ENCODE measurements around the gene IQGAP1. TPM values are rescaled to one million over a fixed set of nuclear protein-coding genes. Genes with fewer than 3 reads are reported as not detected.
"Not testable (repeated sequence)": the region's sequence is repeated elsewhere in the genome, so short reads cannot be mapped to it uniquely, and the experiment has no call there.

IQGAP1 gene, protein sequence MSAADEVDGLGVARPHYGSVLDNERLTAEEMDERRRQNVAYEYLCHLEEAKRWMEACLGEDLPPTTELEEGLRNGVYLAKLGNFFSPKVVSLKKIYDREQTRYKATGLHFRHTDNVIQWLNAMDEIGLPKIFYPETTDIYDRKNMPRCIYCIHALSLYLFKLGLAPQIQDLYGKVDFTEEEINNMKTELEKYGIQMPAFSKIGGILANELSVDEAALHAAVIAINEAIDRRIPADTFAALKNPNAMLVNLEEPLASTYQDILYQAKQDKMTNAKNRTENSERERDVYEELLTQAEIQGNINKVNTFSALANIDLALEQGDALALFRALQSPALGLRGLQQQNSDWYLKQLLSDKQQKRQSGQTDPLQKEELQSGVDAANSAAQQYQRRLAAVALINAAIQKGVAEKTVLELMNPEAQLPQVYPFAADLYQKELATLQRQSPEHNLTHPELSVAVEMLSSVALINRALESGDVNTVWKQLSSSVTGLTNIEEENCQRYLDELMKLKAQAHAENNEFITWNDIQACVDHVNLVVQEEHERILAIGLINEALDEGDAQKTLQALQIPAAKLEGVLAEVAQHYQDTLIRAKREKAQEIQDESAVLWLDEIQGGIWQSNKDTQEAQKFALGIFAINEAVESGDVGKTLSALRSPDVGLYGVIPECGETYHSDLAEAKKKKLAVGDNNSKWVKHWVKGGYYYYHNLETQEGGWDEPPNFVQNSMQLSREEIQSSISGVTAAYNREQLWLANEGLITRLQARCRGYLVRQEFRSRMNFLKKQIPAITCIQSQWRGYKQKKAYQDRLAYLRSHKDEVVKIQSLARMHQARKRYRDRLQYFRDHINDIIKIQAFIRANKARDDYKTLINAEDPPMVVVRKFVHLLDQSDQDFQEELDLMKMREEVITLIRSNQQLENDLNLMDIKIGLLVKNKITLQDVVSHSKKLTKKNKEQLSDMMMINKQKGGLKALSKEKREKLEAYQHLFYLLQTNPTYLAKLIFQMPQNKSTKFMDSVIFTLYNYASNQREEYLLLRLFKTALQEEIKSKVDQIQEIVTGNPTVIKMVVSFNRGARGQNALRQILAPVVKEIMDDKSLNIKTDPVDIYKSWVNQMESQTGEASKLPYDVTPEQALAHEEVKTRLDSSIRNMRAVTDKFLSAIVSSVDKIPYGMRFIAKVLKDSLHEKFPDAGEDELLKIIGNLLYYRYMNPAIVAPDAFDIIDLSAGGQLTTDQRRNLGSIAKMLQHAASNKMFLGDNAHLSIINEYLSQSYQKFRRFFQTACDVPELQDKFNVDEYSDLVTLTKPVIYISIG (N-terminal part only)
- polyA plus RNA-seq = 10 to 100 TPM; 43.6 to 75.2 (median 54.3) TPM

- WGBS, 3 donors = 4 to 6% (median 6%) methylated on average over 56 to 62 of the region's 62 CpGs
- H3K27ac ChIP-seq (ENCODE audit: low read depth, low read length) = peak within 1 kb of the TSS; percentile 88
These were observed at the start of gene IQGAP1 for GRCh38 chr15:90387534-90388461. Gene IQGAP1, plus strand, starts transcription at chr15:90388242. Its CDS starts 100 bp downstream, at chr15:90388342.

GRCh38 chr15:90338532-90338931 lies 49.5 kb upstream of the IQGAP1 start:
- 40 to 100% (median 95%) methylated on average over 1 of the region's 1 CpG for WGBS, 3 donors

GRCh38 chr15:90340345-90340744 lies 47.7 kb upstream of the IQGAP1 start:
- no peak overlapping the region for H3K27ac ChIP-seq (ENCODE audit: low read depth, low read length)
- 66 to 91% (median 87%) methylated on average over 6 of the region's 6 CpGs for WGBS, 3 donors

More at GRCh38 chr15:90338532-90338931, 49.5 kb upstream of the IQGAP1 start:
- no peak overlapping the region for H3K27ac ChIP-seq (ENCODE audit: low read depth, low read length)

GRCh38 chr15:90343302-90343790 lies 44.7 kb upstream of the IQGAP1 start:
- no peak overlapping the region for H3K27ac ChIP-seq (ENCODE audit: low read depth, low read length)
- 75 to 91% (median 77%) methylated on average over 5 of the region's 5 CpGs for WGBS, 3 donors

GRCh38 chr15:90344662-90345061 lies 43.4 kb upstream of the IQGAP1 start:
- 60 to 89% (median 66%) methylated on average over 1 of the region's 1 CpG for WGBS, 3 donors
- no peak overlapping the region for H3K27ac ChIP-seq (ENCODE audit: low read depth, low read length)

- no peak overlapping the region for H3K27ac ChIP-seq (ENCODE audit: low read depth, low read length)
- 22 to 32% (median 23%) methylated on average over 2 of the region's 2 CpGs for WGBS, 3 donors
These were observed 42.2 kb upstream of the IQGAP1 start for GRCh38 chr15:90345857-90346256.

- H3K27ac ChIP-seq (ENCODE audit: low read depth, low read length) = not testable (repeated sequence)
- 91 to 100% (median 92%) methylated on average over 1 of the region's 1 CpG for WGBS, 3 donors
These were observed 40.5 kb upstream of the IQGAP1 start for GRCh38 chr15:90347431-90348065.

DNA sequence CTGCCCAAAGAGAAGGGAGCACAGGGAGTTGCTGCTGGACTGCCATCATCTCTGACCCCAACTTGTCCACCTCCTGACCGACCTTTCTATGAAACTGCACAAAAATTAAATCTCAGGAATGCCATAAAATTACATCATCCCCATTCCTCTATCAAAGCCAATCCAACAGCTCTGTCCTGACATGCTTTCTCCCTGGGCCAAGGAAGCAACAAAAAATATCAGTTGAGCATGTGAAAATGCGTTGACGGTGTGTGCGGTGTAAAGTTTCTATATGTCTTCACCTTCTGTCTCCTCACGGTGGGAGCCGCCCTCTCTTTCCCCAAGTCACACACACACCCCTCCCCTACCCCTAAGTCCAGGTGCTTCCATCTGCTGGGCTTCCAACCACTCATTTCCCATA lies 39.6 kb upstream of the IQGAP1 start:
- H3K27ac ChIP-seq (ENCODE audit: low read depth, low read length) = no peak overlapping the region
- 85 to 91% (median 90%) methylated on average over 6 of the region's 6 CpGs for WGBS, 3 donors

DNA sequence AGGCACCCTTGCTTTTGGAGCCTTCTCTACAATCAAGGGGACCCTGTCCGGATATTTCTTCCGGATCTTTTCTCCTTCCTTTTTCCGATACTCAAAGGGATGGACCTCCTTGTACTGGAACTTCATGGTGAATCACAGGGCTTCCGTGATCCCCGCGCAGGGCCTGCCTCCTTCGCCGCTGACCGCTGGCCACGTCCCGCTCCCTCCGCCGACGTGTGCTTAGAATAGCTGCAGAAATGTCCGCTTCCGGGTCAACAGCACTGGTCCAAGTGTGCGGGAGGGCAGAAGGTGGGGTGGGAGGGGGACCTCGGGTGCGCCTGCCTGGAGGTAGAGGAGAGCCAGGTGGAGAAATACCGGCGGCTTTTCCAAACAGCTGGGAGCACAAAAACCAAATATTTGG lies 39.0 kb upstream of the IQGAP1 start:
- no peak overlapping the region for H3K27ac ChIP-seq (ENCODE audit: low read depth, low read length)
- 94 to 97% (median 95%) methylated on average over 21 of the region's 21 CpGs for WGBS, 3 donors

DNA sequence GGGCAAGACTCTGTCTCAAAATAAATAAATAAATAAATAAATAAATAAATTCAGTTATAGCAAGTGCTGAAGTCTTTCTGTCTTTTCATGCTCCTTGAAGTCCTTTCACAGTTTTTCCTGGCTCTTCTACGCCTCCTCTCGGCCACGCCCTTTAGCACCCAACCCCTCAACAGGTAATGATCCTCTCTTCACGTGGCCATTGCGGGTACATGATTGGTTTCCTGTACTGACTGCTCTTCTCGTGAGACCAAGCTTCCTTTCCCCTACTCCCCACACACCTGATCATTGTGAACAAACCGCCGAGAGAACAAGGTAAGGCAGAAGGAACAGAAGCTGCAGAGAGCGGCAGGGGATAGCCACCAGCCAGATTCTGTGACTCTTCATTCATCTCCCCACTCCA lies 38.2 kb upstream of the IQGAP1 start:
- 83 to 93% (median 89%) methylated on average over 9 of the region's 9 CpGs for WGBS, 3 donors
- no peak overlapping the region for H3K27ac ChIP-seq (ENCODE audit: low read depth, low read length)

DNA sequence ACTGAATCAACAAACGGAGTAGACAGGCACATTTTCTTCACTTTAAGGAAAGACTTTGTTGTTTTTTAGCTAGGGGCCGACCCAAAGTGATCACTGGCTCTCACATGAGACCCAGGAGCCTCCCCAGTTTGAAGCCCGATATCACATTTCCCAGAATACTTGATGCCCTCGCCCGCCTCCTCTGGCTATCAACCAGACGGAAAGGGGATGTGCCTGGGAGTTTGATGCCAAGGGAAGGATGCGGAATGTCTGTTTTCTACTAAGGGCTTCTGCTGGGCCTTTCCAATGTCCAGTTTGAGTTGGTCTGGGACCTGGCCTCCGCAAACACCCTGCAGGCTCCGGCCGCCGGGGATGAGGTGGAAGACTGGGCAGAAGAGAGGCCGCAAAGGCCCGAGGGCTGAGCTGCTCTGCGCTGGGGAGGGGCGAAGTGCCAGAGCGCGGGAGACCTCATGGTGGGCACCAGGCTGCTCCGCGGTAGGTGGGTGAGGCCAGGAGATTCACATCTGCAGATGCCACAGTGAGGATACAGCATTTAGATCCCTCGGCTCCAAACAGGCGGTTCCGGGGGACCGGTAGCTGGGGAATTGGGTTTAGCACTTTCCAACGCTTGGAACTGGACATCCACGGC lies 36.4 kb upstream of the IQGAP1 start:
- 29 to 34% (median 33%) methylated on average over 25 of the region's 25 CpGs for WGBS, 3 donors

GRCh38 chr15:90352107-90352893 lies 35.7 kb upstream of the IQGAP1 start, which contains the start of gene ZNF774:
Gene ZNF774, plus strand, starts transcription at chr15:90352284. Its CDS starts 2,377 bp downstream, at chr15:90354661.
- 1% methylated on average over 52 to 53 of the region's 53 CpGs for WGBS, 3 donors
- H3K27ac ChIP-seq (ENCODE audit: low read depth, low read length) = no peak within 1 kb of the TSS

More for the DNA sequence above, 36.4 kb upstream of the IQGAP1 start:
- H3K27ac ChIP-seq (ENCODE audit: low read depth, low read length) = no peak overlapping the region

DNA sequence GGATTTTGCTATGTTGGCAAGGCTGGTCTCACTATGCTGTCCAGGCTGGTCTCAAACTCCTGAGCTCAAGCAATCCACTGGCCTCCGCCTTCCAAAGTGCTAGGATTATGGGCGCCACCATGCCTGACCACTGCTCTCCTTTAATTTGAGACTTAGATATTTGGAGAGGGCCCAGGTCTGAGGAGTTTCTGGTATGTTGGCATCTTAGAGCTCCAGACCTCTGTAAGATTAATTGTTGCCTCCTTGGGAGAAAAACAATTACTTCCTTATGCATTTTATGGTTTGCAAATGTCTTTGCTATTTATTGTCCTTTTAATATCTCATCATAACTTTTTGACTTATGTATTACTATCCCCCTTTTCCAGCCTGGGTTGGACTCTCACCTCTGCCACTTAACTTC lies 33.1 kb upstream of the IQGAP1 start:
- no peak overlapping the region for H3K27ac ChIP-seq (ENCODE audit: low read depth, low read length)
- 92 to 99% (median 98%) methylated on average over 2 of the region's 2 CpGs for WGBS, 3 donors

DNA sequence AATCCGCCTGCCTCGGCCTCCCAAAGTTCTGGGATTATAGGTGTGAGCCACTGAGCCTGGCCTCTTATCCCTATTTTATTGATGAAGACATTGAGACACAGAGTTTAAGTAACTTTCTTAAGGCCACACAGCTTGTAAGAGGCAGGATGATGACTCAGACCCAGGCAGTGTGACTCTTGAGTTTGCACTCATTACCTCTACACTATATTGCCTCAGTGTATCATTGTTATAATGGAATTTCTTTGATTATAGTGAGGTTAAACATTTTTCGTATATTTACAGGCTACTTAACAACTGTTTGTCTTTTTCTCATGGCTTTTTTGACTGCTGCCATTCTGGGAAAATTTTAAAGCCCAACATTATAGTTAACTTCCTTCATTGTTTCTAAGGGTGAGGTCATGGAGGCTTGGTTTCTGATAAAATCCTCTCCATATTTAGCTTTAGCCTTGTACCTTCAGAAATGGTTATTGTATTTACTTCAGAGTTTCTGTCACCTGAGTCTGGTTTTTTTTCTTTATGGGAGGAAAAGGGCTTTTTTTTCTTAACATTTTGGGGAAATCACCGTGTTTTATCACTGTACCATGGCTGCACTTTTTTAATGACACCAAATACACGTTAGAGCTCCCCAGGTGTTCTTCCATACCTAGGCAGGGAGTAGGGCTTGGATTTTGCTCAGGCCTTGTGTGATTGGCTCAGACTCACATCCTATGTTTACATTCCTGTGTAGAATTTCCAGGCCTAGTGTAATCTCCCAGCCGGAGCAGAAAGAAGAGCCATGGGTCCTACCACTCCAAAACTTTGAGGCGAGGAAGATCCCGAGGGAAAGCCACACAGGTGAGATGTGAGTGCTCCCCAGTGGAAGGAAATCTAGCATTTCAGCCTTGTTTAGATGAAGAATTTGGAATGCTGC lies 29.7 kb upstream of the IQGAP1 start:
- no peak overlapping the region for H3K27ac ChIP-seq (ENCODE audit: low read depth, low read length)
- 70 to 92% (median 88%) methylated on average over 8 of the region's 8 CpGs for WGBS, 3 donors

- WGBS, 3 donors = 89 to 91% (median 90%) methylated on average over 14 of the region's 14 CpGs
- no peak overlapping the region for H3K27ac ChIP-seq (ENCODE audit: low read depth, low read length)
These were observed 27.3 kb upstream of the IQGAP1 start for GRCh38 chr15:90360746-90361145.

All from adipose tissue (tissue), 3 donors.